GM13977 (cell line): Measurements from ENCODE around the gene RAB40AL.

Source experiments
- DNase-seq: peaks from one replicate; pipeline ENCODE4 v3.0.0; 2012; ENCODE audit warnings: low spot score
- in situ Hi-C: fragments of 300-500 bp; cut with MboI; formaldehyde crosslinking; loops from one replicate; pipeline ENCODE4 v1.12.0; 2022; ENCODE audit warnings: low sequenced_read_pairs, low pct_unique_long_range_greater_than_20kb, mixed read lengths, inconsistent platforms; ENCODE audit not compliant: unreplicated experiment
- TF ChIP-seq, protein P1 (sequence below): IDR thresholded peaks from 2 replicates; pipeline ENCODE4 v1.5.1; 2012; ENCODE audit warnings: mild to moderate bottlenecking, control low read depth; ENCODE audit not compliant: insufficient read depth; ENCODE audit errors: extremely low read depth, missing control alignments

Gene RAB40AL

DNA sequence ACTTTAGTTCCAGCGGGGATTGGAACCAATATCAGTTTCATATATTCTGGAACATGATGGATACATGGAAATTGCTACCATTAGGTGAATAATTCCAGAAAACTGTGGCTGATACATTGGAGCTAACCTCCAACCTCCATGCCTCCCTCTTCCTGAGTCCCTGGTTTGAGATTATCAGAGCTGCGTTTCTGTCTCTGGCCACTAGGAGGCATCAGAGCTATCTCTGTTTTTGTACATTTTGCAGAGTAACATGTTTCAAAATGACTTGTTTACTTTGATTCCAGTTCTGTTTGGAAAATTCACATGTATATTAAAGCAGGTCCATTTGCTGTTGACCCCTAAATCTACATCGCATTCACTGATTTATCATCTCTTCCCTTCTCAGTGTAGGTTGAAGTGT, 2.4 kb upstream of the RAB40AL start:
- TF ChIP-seq, protein P1, sequence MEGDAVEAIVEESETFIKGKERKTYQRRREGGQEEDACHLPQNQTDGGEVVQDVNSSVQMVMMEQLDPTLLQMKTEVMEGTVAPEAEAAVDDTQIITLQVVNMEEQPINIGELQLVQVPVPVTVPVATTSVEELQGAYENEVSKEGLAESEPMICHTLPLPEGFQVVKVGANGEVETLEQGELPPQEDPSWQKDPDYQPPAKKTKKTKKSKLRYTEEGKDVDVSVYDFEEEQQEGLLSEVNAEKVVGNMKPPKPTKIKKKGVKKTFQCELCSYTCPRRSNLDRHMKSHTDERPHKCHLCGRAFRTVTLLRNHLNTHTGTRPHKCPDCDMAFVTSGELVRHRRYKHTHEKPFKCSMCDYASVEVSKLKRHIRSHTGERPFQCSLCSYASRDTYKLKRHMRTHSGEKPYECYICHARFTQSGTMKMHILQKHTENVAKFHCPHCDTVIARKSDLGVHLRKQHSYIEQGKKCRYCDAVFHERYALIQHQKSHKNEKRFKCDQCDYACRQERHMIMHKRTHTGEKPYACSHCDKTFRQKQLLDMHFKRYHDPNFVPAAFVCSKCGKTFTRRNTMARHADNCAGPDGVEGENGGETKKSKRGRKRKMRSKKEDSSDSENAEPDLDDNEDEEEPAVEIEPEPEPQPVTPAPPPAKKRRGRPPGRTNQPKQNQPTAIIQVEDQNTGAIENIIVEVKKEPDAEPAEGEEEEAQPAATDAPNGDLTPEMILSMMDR, result peak; percentile 77
- peak; percentile 47 for DNase-seq
- in situ Hi-C loops, result no loop called here

DNA sequence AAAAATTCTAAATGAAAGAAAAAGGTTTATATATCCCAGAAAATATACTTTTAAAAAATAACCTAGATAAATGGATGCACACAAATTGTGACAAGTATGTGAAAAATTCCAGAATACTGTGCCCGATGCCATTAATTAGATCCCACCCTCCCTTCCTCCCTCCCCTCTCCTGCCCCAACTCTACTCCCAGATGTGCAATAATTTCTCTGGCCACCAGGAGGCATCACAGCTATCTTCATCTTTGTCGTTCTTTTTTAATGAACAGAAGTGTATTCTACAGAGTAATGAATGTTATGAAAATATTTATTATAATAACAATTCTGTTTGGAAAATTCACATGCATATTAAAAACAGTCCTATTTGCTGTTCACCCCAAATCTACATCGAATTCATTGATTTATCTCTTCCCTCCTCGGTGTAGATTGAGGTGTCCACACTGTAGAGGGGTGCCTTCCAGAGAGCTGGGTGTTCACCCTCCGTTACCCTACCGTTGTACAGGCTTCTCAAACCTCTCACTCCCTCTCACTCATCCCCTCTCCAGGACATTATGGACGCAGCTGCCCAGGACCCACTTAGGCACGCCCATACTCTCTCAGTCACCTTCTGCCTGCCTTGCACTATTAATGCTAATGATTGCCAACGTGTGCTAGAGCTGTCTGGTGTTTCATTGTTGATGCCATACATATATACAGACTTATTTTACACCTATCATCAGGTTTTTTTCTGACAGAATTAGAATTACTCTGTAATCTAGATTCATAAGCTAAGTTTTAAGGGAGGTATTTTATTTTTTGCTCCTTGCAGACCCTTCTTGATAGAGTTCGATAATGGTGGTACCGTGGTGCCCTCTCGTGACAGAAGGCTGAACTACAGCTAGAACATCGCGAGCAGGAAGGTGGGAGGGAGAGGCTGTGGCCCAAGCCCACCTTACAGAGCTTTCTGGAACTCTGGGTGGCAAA, 14.1 kb downstream of the RAB40AL start:
- in situ Hi-C loops, result no loop called here
- DNase-seq, result peak; percentile 39
- TF ChIP-seq, protein P1, result peak; percentile 76

DNA sequence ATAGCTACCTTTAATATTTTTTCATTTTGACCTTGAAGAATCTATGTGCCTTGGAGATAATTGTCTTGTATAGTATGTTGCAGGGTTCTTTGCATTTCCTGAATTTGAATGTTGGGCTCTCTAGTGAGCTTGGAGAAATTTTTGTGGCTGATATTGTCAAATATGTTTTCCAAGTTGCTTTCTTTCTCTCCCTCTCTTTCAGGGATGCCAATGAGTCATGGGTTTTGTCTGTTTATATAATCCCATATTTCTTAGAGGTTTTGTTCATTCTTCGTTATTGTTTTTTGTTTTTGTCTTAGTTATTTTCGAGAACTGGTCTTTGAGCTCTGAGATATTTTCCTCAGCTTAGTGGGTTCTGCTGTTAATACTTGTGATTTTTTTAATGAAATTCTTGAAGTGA, 20.7 kb downstream of the RAB40AL start:
- TF ChIP-seq, protein P1, result no peak
- no peak for DNase-seq
- in situ Hi-C loops, result no loop called here

GRCh38 chrX:102958794-102959193, 21.7 kb downstream of the RAB40AL start:
- in situ Hi-C loops, result no loop called here
- no peak for DNase-seq

DNA sequence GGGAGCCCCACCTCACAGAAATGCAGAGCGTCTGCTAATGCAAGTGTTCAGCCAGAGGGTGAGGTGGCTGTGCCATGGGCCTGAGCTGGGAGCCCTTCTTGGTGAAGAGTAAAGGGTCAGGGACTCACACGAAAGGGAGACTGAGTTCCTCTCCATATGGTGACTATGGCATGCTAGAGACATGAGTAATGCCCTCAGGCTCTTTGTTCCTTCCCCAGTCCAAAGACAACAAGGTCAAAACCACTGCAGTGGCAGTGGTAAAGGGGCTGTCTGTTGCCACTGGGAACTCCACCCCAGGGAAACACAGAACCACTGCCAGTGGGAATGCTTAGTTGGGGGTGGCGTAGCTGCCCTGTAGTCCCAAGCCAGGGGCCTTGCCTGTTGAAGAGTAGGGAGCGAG, 22.4 kb downstream of the RAB40AL start:
- TF ChIP-seq, protein P1, result no peak
- no peak for DNase-seq
- in situ Hi-C loops, result no loop called here

More at GRCh38 chrX:102958794-102959193, 21.7 kb downstream of the RAB40AL start:
- TF ChIP-seq, protein P1, result no peak

GRCh38 chrX:102963955-102964354, 26.9 kb downstream of the RAB40AL start:
- in situ Hi-C loops, result no loop called here

More at GRCh38 chrX:102963955-102964354, 26.9 kb downstream of the RAB40AL start:
- TF ChIP-seq, protein P1, result no peak
- no peak for DNase-seq
